ENCODE results near the gene APOM.

APOM gene

GRCh38 chr6:31702819-31703716, 47.4 kb downstream of the APOM start, which contains the start of gene ABHD16A:
TSS of gene ABHD16A (minus strand) at chr6:31703324. CDS start at chr6:31703281, 43 bp downstream.
- Histone ChIP-seq H3K4me1 (ENCODE audit: control insufficient read depth in 2 of 2, insufficient read depth in 2 of 2, low read length in 2 of 2) (peaks cover 17 to 24% of the 10 kb centered on the region in 2 donors), H3K9ac (ENCODE audit: low read depth in 1 of 2, low read length in 2 of 2) (peak within 1 kb of the TSS; percentile 100), H3K27me3 (ENCODE audit: control insufficient read depth in 2 of 2, insufficient read depth in 2 of 2, low read length in 2 of 2) (no peaks in the 10 kb centered on the region), H3K4me3 (ENCODE audit: low read length in 2 of 2) (peak within 1 kb of the TSS; percentile 91 to 96), H3K9me3 (ENCODE audit: control insufficient read depth in 2 of 2, low read length in 2 of 2) (no peaks in the 10 kb centered on the region), H3K27ac (ENCODE audit: low read depth in 2 of 2, low read length in 2 of 2) (peak within 1 kb of the TSS; percentile 99), H3K36me3 (ENCODE audit: control insufficient read depth in 2 of 2, insufficient read depth in 2 of 2, low read length in 2 of 2) (peaks cover 7 to 15% of the 10 kb centered on the region in 2 donors)

GRCh38 chr6:31705931-31706330, 50.2 kb downstream of the APOM start:
- no peaks in the 10 kb centered on the region for H3K9me3 ChIP-seq (ENCODE audit: control insufficient read depth in 2 of 2, low read length in 2 of 2)
- no peak overlapping the region for H3K27ac ChIP-seq (ENCODE audit: low read depth in 2 of 2, low read length in 2 of 2)
- peaks cover 18 to 26% of the 10 kb centered on the region in 2 donors for H3K4me1 ChIP-seq (ENCODE audit: control insufficient read depth in 2 of 2, insufficient read depth in 2 of 2, low read length in 2 of 2)
- no peak overlapping the region for H3K4me3 ChIP-seq (ENCODE audit: low read length in 2 of 2)
- no peak overlapping the region for H3K9ac ChIP-seq (ENCODE audit: low read depth in 1 of 2, low read length in 2 of 2)
- no peaks in the 10 kb centered on the region for H3K27me3 ChIP-seq (ENCODE audit: control insufficient read depth in 2 of 2, insufficient read depth in 2 of 2, low read length in 2 of 2)
- H3K36me3 ChIP-seq (ENCODE audit: control insufficient read depth in 2 of 2, insufficient read depth in 2 of 2, low read length in 2 of 2), result peaks cover under 1 to 3% of the 10 kb centered on the region in 2 donors

GRCh38 chr6:31706599-31706998, 50.9 kb downstream of the APOM start, which contains the start of gene LY6G6F:
TSS of gene LY6G6F (plus strand) at chr6:31706866. CDS start at chr6:31706907, 41 bp downstream.
- H3K9ac ChIP-seq (ENCODE audit: low read depth in 1 of 2, low read length in 2 of 2), result no peak within 1 kb of the TSS
- H3K9me3 ChIP-seq (ENCODE audit: control insufficient read depth in 2 of 2, low read length in 2 of 2), result no peaks in the 10 kb centered on the region
- H3K4me3 ChIP-seq (ENCODE audit: low read length in 2 of 2), result no peak within 1 kb of the TSS
- H3K4me1 ChIP-seq (ENCODE audit: control insufficient read depth in 2 of 2, insufficient read depth in 2 of 2, low read length in 2 of 2), result peaks cover 18 to 26% of the 10 kb centered on the region in 2 donors
- H3K27ac ChIP-seq (ENCODE audit: low read depth in 2 of 2, low read length in 2 of 2), result no peak within 1 kb of the TSS
- no peaks in the 10 kb centered on the region for H3K27me3 ChIP-seq (ENCODE audit: control insufficient read depth in 2 of 2, insufficient read depth in 2 of 2, low read length in 2 of 2)
- H3K36me3 ChIP-seq (ENCODE audit: control insufficient read depth in 2 of 2, insufficient read depth in 2 of 2, low read length in 2 of 2), result no peaks in the 10 kb centered on the region

- Histone ChIP-seq H3K4me1 (ENCODE audit: control insufficient read depth in 2 of 2, insufficient read depth in 2 of 2, low read length in 2 of 2) (peaks cover 11 to 19% of the 10 kb centered on the region in 2 donors), H3K27ac (ENCODE audit: low read depth in 2 of 2, low read length in 2 of 2) (no peak overlapping the region), H3K36me3 (ENCODE audit: control insufficient read depth in 2 of 2, insufficient read depth in 2 of 2, low read length in 2 of 2) (no peaks in the 10 kb centered on the region), H3K4me3 (ENCODE audit: low read length in 2 of 2) (no peak overlapping the region), H3K27me3 (ENCODE audit: control insufficient read depth in 2 of 2, insufficient read depth in 2 of 2, low read length in 2 of 2) (no peaks in the 10 kb centered on the region), H3K9ac (ENCODE audit: low read depth in 1 of 2, low read length in 2 of 2) (no peak overlapping the region), H3K9me3 (ENCODE audit: control insufficient read depth in 2 of 2, low read length in 2 of 2) (no peaks in the 10 kb centered on the region)
These were observed 52.0 kb downstream of the APOM start for GRCh38 chr6:31707701-31708100.
